H1 (cell line): ENCODE measurements around the gene SAMD7. TPM values are rescaled to one million over a fixed set of nuclear protein-coding genes. Genes with fewer than 3 reads are reported as not detected.

Experiments
- BACH1 ChIP-seq: IDR thresholded peaks from 2 replicates; pipeline ENCODE4 v1.6.1; 2012; ENCODE audit warnings: low read length, improper control_type of control experiment
- CREB1 ChIP-seq: IDR thresholded peaks from 2 replicates; pipeline ENCODE4 v1.6.1; 2012; ENCODE audit warnings: inconsistent platforms
- POLR2AphosphoS5 ChIP-seq: IDR thresholded peaks from 2 replicates; pipeline ENCODE4 v1.6.1; 2011; ENCODE audit warnings: low read depth, low read length
- RFX5 ChIP-seq: IDR thresholded peaks from 2 replicates; pipeline ENCODE4 v1.6.1; 2011; ENCODE audit warnings: low read depth, low read length, improper control_type of control experiment, borderline replicate concordance
- TEAD4 ChIP-seq: IDR thresholded peaks from 2 replicates; pipeline ENCODE4 v1.6.1; 2012; ENCODE audit warnings: low read depth, low read length, inconsistent platforms, mixed read lengths
- polyA plus RNA-seq, 7 experiments: library from polyadenylated mRNA; depleted of rRNA in 3 of 7; stranded (reverse) in 5 of 7; unstranded in 2 of 7; fragments of >200 nt in 5 of 7; fragments of 200-250 nt in 2 of 7; gene quantifications; 1 replicate in 5 of 7; 2 replicates in 1 of 7; 4 replicates in 1 of 7; pipeline versions ENCODE4 v1.2.1 to v1.2.3, GENCODE V29; 2011 to 2013; ENCODE audit warnings: missing spikeins in 2 of 7, mixed read lengths in 2 of 7
- total RNA-seq: library from RNA; stranded (reverse); fragmentation: NEBNext Ultra II Directional; extraction: Animal tissue kit (Norgen Biotek cat#: 25700); gene quantifications from 2 replicates; pipeline ENCODE4 v1.2.1, GENCODE V29; 2021

SAMD7 gene
- total and polyA plus RNA-seq, 2 of the 8 experiments (the other 6 are each of a cell fraction or from before 2014, with no cell fraction given) = not detected

DNA sequence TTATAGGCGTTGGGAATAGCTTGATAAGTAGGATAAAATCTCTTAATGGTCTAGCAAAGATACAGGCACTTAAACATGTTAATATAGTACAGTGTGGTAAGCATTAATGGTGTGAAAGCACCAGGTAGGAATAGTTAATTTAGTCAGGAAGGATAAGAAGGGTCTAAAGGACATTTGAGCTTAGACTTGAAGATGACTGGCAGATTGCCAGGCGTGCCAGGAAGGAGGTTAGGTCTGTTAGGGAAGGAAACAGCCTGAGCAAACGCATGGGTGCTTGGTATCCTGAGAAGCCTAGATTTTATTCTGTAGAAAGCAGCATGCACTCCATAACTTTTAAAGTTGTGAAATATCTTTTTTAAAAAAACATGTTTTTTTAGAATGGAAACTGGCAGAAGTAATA is 72.9 kb downstream of the SAMD7 start (continued):
- TF ChIP-seq BACH1 (no peak), TEAD4 (no peak), POLR2AphosphoS5 (no peak), CREB1 (no peak), RFX5 (no peak)

Other genes starting within 250 kb of the SAMD7 start
- gene MECOM, start 247.9 kb upstream of the SAMD7 start, total RNA-seq = 0.69 and 0.78 TPM in 2 replicates
- gene MECOM, start 247.9 kb upstream of the SAMD7 start, polyA plus RNA-seq (2011; rRNA removed) = 0.03 and 0.11 TPM in 2 replicates
- gene TERC, start 146.5 kb upstream of the SAMD7 start, total RNA-seq = 14.0 and 17.0 TPM in 2 replicates
- gene TERC, start 146.5 kb upstream of the SAMD7 start, polyA plus RNA-seq (2011; rRNA removed) = 2.3 and 5.4 TPM in 2 replicates
- gene ACTRT3, start 142.0 kb upstream of the SAMD7 start, total RNA-seq = 5.9 and 7.1 TPM in 2 replicates
- 3.0 and 3.4 TPM in 2 replicates for gene ACTRT3, start 142.0 kb upstream of the SAMD7 start, polyA plus RNA-seq (2011; rRNA removed)
- gene MYNN, start 138.2 kb upstream of the SAMD7 start, total RNA-seq = 13.9 and 15.2 TPM in 2 replicates
- 3.6 and 7.3 TPM in 2 replicates for gene MYNN, start 138.2 kb upstream of the SAMD7 start, polyA plus RNA-seq (2011; rRNA removed)
- not detected in 2 replicates for gene LRRIQ4, start 98.7 kb upstream of the SAMD7 start, total RNA-seq
- 0.08 and 0.14 TPM in 2 replicates for gene LRRIQ4, start 98.7 kb upstream of the SAMD7 start, polyA plus RNA-seq (2011; rRNA removed)
- 3.3 and 4.6 TPM in 2 replicates for gene LRRC34, start 98.7 kb upstream of the SAMD7 start, total RNA-seq
- gene LRRC34, start 98.7 kb upstream of the SAMD7 start, polyA plus RNA-seq (2011; rRNA removed) = 3.0 and 4.1 TPM in 2 replicates
- not detected in 2 replicates for gene LRRC31, start 41.6 kb upstream of the SAMD7 start, total RNA-seq
- gene LRRC31, start 41.6 kb upstream of the SAMD7 start, polyA plus RNA-seq (2011; rRNA removed) = not detected in 2 replicates
- 67.8 and 68.1 TPM in 2 replicates for gene SEC62, start 55.2 kb downstream of the SAMD7 start, total RNA-seq
- 49.2 and 113 TPM in 2 replicates for gene SEC62, start 55.2 kb downstream of the SAMD7 start, polyA plus RNA-seq (2011; rRNA removed)
- 16.6 and 16.7 TPM in 2 replicates for gene GPR160, start 126.4 kb downstream of the SAMD7 start, total RNA-seq
- gene GPR160, start 126.4 kb downstream of the SAMD7 start, polyA plus RNA-seq (2011; rRNA removed) = 8.2 and 14.3 TPM in 2 replicates